Spleen (tissue), 7 donors: Measurements from ENCODE around the gene SMIM45.

Experiments used
- POLR2A ChIP-seq, 3 donors: fragments of 450-650 bp; IDR thresholded peaks; one replicate each; pipeline ENCODE4 v1.5.1; 2017; ENCODE audit warnings: antibody characterized with exemption in 3 of 3, mild to moderate bottlenecking in 1 of 3
- POLR2AphosphoS5 ChIP-seq, 3 donors: sonication (generic); formaldehyde crosslinking; IDR thresholded peaks; one replicate each; pipeline ENCODE4 v1.5.1; 2017; ENCODE audit warnings: antibody characterized with exemption in 3 of 3
- TF ChIP-seq, protein P1 (sequence below), 11 experiments: fragments of 200-600 bp in 7 of 11; fragments of 450-650 bp in 4 of 11; sonication (generic) in 4 of 11; IDR thresholded peaks in 8 of 11; conservative IDR thresholded peaks in 3 of 11; 1 replicate in 7 of 11; 2 replicates in 4 of 11; pipeline versions ENCODE4 v1.4.0 to v1.8.0; 2016 to 2021; ENCODE audit warnings: antibody characterized with exemption in 11 of 11, inconsistent platforms in 4 of 11, mild to moderate bottlenecking in 1 of 11
- donor health status: DM: no; HTN: no; CAD: no; lungs with moderate emphysema.
- donor health status: DM: no; HTN: no; CAD: no.
- donor health status: DM: no; HTN: no; CAD: no.

DNA sequence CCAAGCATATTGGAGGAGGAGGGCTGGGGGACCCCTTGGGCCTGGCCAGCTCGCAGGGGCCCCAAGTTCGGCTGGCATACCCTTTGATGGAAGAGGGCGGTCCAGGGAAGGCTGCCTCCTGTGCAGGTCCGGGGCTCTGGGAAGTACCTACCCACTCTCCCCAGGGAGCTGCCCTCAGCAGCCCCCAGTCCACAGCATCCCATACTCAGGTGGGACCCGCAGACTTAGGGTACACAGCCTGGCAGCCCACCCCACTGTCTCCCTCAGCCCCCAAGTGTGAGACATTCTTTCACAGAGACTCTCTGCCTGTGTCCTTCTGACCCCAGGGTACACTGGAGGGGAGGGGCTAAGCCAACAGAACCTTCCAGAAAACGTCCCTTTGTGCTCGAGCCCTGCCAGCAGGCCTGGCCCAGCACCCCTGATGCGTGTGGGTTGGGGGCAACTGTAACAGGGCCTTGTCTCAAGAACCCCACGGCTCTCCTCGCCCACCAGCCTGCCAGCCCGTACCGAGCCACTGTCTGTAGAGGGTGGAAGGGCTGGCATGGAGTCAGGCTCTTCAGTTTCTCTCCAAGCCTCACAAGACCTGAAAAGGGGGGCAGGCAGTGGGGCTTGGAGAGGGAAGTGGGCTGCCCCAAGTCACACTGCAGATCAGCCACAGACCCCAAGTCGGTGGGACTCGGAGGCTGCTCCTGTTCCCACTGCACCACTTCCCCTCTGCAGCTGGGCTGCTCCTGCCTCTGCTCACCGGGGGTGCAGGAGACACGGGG lies 18.4 kb upstream of the SMIM45 start:
- TF ChIP-seq, protein P1, sequence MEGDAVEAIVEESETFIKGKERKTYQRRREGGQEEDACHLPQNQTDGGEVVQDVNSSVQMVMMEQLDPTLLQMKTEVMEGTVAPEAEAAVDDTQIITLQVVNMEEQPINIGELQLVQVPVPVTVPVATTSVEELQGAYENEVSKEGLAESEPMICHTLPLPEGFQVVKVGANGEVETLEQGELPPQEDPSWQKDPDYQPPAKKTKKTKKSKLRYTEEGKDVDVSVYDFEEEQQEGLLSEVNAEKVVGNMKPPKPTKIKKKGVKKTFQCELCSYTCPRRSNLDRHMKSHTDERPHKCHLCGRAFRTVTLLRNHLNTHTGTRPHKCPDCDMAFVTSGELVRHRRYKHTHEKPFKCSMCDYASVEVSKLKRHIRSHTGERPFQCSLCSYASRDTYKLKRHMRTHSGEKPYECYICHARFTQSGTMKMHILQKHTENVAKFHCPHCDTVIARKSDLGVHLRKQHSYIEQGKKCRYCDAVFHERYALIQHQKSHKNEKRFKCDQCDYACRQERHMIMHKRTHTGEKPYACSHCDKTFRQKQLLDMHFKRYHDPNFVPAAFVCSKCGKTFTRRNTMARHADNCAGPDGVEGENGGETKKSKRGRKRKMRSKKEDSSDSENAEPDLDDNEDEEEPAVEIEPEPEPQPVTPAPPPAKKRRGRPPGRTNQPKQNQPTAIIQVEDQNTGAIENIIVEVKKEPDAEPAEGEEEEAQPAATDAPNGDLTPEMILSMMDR (IDR thresholded peaks at IDR 0.05 in 8 of 11, conservative IDR thresholded peaks at IDR 0.05 in 3 of 11) = no peak
- TF ChIP-seq POLR2A (IDR thresholded peaks at IDR 0.05) (no peak), POLR2AphosphoS5 (IDR thresholded peaks at IDR 0.05) (peak; percentile 33 to 77 (median 74))
